SJCRH30 (cell line): ENCODE data around the gene ADARB2. TPM values are rescaled to one million over a fixed set of nuclear protein-coding genes. Genes with fewer than 3 reads are reported as not detected.
"Not testable (repeated sequence)": the region's sequence is repeated elsewhere in the genome, so short reads cannot be mapped to it uniquely, and the experiment has no call there.

ENCODE experiments used
- DNase-seq, 2 experiments: peaks; one replicate each; pipeline ENCODE4 v3.0.0-alpha.2; 2015 to 2020
- H3K27ac ChIP-seq: fragments of 250-450 bp; sonication (Bioruptor Pico); 2 replicates; pipeline ENCODE4 v1.5.1; 2020; ENCODE audit warnings: mild to moderate bottlenecking, moderate library complexity
- H3K27me3 ChIP-seq: fragments of 250-450 bp; sonication (Bioruptor Pico); 2 replicates; pipeline ENCODE4 v1.5.1; 2020; ENCODE audit warnings: mild to moderate bottlenecking, moderate library complexity
- H3K36me3 ChIP-seq: fragments of 250-450 bp; sonication (Bioruptor Pico); 2 replicates; pipeline ENCODE4 v1.5.1; 2020; ENCODE audit warnings: mild to moderate bottlenecking, moderate library complexity
- H3K4me1 ChIP-seq: fragments of 250-450 bp; sonication (Bioruptor Pico); 2 replicates; pipeline ENCODE4 v1.5.1; 2020; ENCODE audit warnings: mild to moderate bottlenecking, moderate library complexity
- H3K4me3 ChIP-seq: fragments of 250-450 bp; sonication (Bioruptor Pico); 2 replicates; pipeline ENCODE4 v1.5.1; 2020; ENCODE audit warnings: mild to moderate bottlenecking, moderate library complexity
- H3K9me3 ChIP-seq: fragments of 250-450 bp; sonication (Bioruptor Pico); replicated peaks from 2 replicates; pipeline ENCODE4 v1.5.1; 2020; ENCODE audit warnings: mild to moderate bottlenecking, moderate library complexity
- total RNA-seq: library from RNA; depleted of rRNA; stranded (reverse); fragments of >200 nt; shearing (Covaris generic); gene quantifications from 2 replicates; pipeline ENCODE4 v1.2.3, GENCODE V29; 2014

Gene ADARB2
- total RNA-seq, 1 experiment from 2014 or later = not detected

GRCh38 chr10:1363446-1364121 lies 373.7 kb downstream of the ADARB2 start:
- Histone ChIP-seq H3K9me3 (no peaks in the 10 kb centered on the region), H3K4me1 (no peaks in the 10 kb centered on the region), H3K27me3 (no peaks in the 10 kb centered on the region), H3K4me3 (no peak overlapping the region), H3K36me3 (no peaks in the 10 kb centered on the region), H3K27ac (no peak overlapping the region)
- no peak for DNase-seq

DNA sequence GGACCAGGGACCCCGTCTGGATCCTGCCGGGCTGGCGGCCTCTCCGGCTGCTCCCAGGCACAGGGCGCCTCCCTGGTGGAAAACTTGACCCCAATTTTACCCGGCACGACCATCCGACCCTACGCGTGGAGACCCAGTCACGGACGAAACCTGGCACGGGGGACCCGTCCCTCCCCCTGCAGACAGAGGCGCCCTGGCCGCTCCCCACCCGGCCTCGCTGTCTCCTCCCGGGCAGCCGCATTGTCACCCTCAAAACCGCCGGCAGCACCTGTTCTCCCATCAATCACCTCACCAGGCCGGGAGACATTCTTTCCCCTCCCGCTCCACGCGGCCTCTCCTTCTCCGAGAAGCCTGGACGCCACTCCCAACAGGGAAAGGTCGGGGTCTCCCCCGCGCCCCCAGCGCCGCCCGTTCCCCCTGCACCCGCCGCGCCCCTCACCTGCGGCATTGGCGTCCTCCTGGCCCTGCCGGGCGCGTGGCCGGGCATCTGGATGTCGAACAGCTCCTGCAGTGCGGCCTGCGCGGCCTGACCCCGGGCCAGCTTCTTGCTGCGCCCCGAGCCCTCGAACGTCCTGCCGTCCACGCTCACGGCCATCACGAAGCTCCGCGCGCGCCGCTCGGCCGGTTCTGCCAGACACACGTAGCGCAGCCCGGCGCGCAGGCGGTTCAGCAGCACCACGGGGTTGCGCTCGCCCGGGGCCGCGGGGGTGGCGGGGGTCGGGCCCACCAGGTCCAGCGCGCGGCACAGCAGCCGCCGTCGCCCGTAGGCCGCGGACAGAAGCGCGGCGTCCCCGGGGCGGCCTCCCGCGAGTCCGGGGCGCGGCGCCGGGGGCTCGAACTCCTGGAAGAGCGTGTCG lies 374.5 kb downstream of the ADARB2 start:
- Histone ChIP-seq H3K9me3 (no peaks in the 10 kb centered on the region), H3K4me1 (no peaks in the 10 kb centered on the region), H3K27me3 (no peaks in the 10 kb centered on the region), H3K27ac (no peak overlapping the region), H3K4me3 (no peak overlapping the region), H3K36me3 (no peaks in the 10 kb centered on the region)
- peak; percentile 6 for DNase-seq

- H3K36me3 ChIP-seq = no peaks in the 10 kb centered on the region
- H3K27ac ChIP-seq = no peak overlapping the region
- H3K4me3 ChIP-seq = no peak overlapping the region
- H3K4me1 ChIP-seq = no peaks in the 10 kb centered on the region
- no peaks in the 10 kb centered on the region for H3K27me3 ChIP-seq
- H3K9me3 ChIP-seq = no peaks in the 10 kb centered on the region
- DNase-seq = no peak
Measured at GRCh38 chr10:1361411-1362105, 375.8 kb downstream of the ADARB2 start.

DNA sequence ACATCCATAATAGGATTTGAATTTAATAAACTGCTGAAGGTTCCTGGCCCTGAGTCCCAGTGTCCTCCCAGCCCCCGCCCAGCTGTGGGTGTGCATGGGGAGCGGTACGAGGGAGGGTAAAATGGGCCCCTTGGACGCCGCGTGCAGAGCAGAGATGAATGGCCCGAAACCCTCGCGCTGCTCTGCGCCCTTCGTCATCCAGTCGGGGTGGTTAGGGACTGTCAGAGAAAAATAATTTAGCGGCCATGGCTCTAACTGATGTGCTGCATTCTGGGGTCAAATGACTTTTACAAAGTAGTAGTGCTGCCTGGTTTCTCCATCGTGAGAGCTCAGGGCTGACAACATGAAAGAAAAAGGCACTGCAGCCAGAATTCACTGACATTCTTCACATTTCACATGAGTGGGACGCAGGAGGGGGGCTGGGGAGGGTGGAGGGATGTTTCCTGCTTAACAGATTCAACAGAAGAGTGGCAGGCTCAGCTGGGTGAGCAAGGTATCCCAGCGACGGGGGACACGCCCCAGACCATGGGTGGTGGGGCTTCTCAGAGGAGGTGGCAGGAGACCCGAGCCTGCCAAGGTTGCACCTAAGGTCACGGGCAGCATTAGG lies 376.7 kb downstream of the ADARB2 start:
- DNase-seq = peak in 1 of 2 experiments; percentile 17
- Histone ChIP-seq H3K36me3 (no peaks in the 10 kb centered on the region), H3K4me3 (no peak overlapping the region), H3K4me1 (no peaks in the 10 kb centered on the region), H3K27me3 (no peaks in the 10 kb centered on the region), H3K9me3 (no peaks in the 10 kb centered on the region), H3K27ac (no peak overlapping the region)

DNA sequence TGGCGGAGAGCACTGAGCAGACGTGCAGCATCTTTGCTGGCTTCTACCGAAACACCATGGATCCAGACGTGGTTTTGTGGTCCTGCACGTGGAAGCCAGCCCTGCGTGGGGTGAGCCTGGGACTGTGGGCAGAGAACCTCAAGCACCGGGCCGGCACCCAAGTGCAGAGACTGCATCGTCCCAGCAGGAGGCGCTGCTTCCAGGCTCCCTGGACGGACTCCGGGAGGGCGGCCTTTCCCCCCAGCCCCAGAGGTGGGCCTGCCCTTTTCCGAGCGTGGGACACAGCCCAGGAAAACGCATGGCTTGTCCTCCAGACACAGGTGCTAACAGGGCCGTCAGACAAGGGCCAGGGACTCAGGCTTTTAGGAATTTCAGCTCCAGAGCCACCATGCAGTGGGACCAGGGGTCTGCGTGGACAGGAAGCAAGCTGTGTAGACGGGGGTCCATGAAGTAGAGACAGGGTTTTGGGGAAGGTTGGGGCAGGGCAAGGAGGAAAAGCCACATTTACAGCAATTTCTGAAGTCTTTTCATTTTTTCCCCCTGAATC lies 377.2 kb downstream of the ADARB2 start:
- no peak for DNase-seq
- H3K27me3 ChIP-seq = no peaks in the 10 kb centered on the region
- H3K27ac ChIP-seq = no peak overlapping the region
- no peak overlapping the region for H3K4me3 ChIP-seq
- H3K36me3 ChIP-seq = no peaks in the 10 kb centered on the region
- no peaks in the 10 kb centered on the region for H3K9me3 ChIP-seq
- no peaks in the 10 kb centered on the region for H3K4me1 ChIP-seq

GRCh38 chr10:1359626-1359955 lies 377.7 kb downstream of the ADARB2 start:
- Histone ChIP-seq H3K36me3 (no peaks in the 10 kb centered on the region), H3K4me1 (no peaks in the 10 kb centered on the region), H3K9me3 (no peaks in the 10 kb centered on the region), H3K27ac (no peak overlapping the region), H3K27me3 (no peaks in the 10 kb centered on the region), H3K4me3 (no peak overlapping the region)
- DNase-seq = no peak

DNA sequence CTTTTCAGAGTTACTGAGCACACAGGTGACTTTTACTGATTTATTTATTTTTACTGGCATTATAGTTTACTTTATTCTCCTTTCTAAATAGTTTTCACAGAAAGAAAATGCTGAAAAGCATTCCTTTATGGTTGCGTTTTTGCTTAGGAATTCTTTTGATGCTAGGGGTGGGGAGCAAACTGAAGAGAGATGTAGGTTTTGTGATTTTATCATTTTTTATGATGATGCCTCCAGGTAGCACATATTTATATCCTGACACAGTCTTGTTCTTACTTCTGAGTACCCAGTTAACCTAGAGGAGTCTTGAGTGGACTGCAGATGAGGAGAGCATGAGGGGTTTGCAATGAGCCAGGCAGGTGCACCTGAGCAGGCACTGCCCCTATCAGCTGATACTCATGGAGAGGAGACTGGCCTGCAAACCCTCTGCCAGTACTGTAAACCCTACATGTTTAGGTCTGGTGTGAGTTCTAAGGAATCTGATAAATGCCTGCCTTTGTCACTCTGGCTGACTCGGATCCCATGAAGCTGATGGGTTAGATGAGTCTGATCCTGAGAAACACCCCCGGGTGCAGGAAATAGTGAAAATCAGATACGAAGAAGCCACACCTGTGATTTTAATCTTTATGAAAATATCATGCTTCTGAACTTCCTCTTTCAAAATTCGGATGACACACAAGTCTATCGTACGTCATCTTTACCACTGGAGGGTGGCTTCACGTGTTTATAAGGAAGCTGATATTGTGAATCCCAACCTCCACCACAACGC lies 378.3 kb downstream of the ADARB2 start:
- no peak for DNase-seq
- no peaks in the 10 kb centered on the region for H3K4me1 ChIP-seq
- H3K27me3 ChIP-seq = no peaks in the 10 kb centered on the region
- no peaks in the 10 kb centered on the region for H3K36me3 ChIP-seq
- no peak overlapping the region for H3K4me3 ChIP-seq
- H3K27ac ChIP-seq = no peak overlapping the region
- H3K9me3 ChIP-seq = no peaks in the 10 kb centered on the region

DNA sequence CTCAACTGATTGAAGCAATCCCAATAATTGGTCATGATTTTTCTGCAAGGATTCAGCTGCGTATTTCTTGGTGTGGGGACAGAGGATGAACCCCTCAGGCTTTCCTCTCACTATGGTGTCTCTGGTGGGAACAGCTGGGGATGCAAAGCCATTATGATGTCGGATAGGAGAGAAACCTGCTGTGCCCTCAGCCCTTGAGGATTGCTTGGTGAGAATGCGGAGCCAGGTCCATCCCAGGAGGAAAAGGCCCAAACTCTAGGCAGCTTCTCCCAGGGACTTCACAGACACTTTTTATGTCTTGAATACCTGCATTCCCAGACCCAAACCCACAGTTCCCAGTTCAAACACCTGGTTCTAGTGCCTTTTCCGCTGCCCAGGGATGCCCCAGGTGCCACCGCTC lies 379.2 kb downstream of the ADARB2 start:
- Histone ChIP-seq H3K36me3 (no peaks in the 10 kb centered on the region), H3K27me3 (no peaks in the 10 kb centered on the region), H3K4me3 (no peak overlapping the region), H3K27ac (no peak overlapping the region), H3K4me1 (no peaks in the 10 kb centered on the region), H3K9me3 (no peaks in the 10 kb centered on the region)
- no peak for DNase-seq

- DNase-seq = no peak
Measured at GRCh38 chr10:1356349-1356748, 381.0 kb downstream of the ADARB2 start.

DNA sequence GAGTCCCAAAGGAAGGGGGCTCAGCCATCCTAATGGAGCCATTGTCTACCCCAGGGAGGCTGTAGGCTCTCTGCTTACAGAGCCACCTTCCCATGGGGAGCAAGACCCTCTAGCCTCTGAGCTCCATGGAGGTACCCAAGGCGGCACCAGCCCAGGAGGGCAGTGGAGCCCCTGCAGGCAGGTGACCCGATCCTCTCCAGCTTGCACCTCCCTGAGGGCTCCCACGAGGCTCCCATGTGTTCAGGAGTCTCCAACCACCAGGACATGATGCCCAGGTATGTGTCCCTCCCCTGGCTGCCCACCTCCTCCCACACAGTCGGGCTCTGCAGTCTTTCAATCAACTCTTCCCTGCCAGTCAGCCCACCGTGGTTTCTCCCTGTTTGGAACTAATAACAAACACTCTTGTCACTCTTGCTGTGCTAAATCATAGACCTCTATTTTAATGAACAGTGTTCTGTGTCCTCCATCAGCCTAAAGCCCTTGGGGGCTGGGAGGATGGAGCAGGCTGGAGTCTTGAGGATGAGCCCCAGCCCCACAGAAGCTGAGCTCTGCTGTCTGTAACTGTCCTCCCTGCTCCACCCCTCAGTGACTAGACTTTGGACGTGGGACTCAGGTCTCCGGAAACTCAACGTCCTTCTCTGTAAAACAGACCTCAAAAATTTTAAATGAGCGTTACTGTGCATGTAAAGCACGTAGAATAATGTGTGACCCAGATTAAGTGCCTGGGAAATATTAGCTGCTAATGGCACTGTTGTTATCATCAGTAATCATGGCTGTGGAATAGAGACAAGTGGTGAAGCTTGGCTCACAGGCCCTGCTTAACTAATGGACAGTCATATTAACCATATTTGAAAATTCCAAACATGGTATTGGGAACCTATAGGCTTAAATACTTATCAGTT lies 382.3 kb downstream of the ADARB2 start:
- no peaks in the 10 kb centered on the region for H3K4me1 ChIP-seq
- H3K27ac ChIP-seq = no peak overlapping the region
- no peak overlapping the region for H3K4me3 ChIP-seq
- DNase-seq = no peak
- H3K9me3 ChIP-seq = no peaks in the 10 kb centered on the region
- no peaks in the 10 kb centered on the region for H3K27me3 ChIP-seq
- H3K36me3 ChIP-seq = no peaks in the 10 kb centered on the region

More at GRCh38 chr10:1356349-1356748, 381.0 kb downstream of the ADARB2 start:
- Histone ChIP-seq H3K27me3 (no peaks in the 10 kb centered on the region), H3K4me3 (no peak overlapping the region), H3K27ac (no peak overlapping the region), H3K4me1 (no peaks in the 10 kb centered on the region), H3K36me3 (no peaks in the 10 kb centered on the region), H3K9me3 (no peaks in the 10 kb centered on the region)

- not testable (repeated sequence) for H3K4me1 ChIP-seq, DNase-seq, H3K27me3 ChIP-seq, H3K27ac ChIP-seq, H3K9me3 ChIP-seq, H3K36me3 ChIP-seq, H3K4me3 ChIP-seq
Measured at GRCh38 chr10:1352296-1352695, 385.0 kb downstream of the ADARB2 start.

DNA sequence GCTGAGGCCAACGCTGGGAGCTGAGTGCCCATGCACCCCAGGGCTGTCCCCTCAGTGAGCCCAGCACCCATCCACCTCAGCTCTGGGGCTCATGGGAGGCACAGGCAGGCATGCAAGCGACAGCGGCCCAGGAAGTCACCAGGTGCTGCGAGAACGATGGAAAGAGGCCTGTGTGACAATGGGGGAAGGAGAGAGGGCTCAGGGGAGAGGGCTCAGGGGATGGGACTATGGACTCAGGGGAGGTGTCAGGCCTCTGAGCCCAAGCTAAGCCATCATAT lies 388.6 kb downstream of the ADARB2 start:
- DNase-seq = no peak
- H3K36me3 ChIP-seq = no peaks in the 10 kb centered on the region
- no peaks in the 10 kb centered on the region for H3K4me1 ChIP-seq
- no peak overlapping the region for H3K27ac ChIP-seq
- H3K4me3 ChIP-seq = no peak overlapping the region
- no peaks in the 10 kb centered on the region for H3K9me3 ChIP-seq
- no peaks in the 10 kb centered on the region; the same call in 1 of the 2 replicates for H3K27me3 ChIP-seq

GRCh38 chr10:1347962-1348772 lies 389.2 kb downstream of the ADARB2 start:
- Histone ChIP-seq H3K27me3 (no peaks in the 10 kb centered on the region; the same call in 1 of the 2 replicates), H3K36me3 (no peaks in the 10 kb centered on the region), H3K9me3 (no peaks in the 10 kb centered on the region), H3K4me3 (no peak overlapping the region), H3K27ac (no peak overlapping the region), H3K4me1 (no peaks in the 10 kb centered on the region)
- no peak for DNase-seq
